Dendritic cell treated with granulocyte-macrophage colony-stimulating factor and Interleukin-4, amounts not matched to agents 40 ng/mL and 50 ng/mL, for 4 days (primary cell): Measurements from ENCODE around the gene KCTD18.
A peak's percentile ranks its signal among the peaks of the same experiment; 100 is the strongest.

Experiments
- H3K27ac Mint-ChIP-seq: one replicate; pipeline ENCODE4 v1.8.0; 2022; ENCODE audit warnings: mild to moderate bottlenecking, mixed read lengths
- H3K27me3 Mint-ChIP-seq: one replicate; pipeline ENCODE4 v1.8.0; 2022; ENCODE audit warnings: mild to moderate bottlenecking, mixed read lengths
- H3K36me3 Mint-ChIP-seq: one replicate; pipeline ENCODE4 v1.8.0; 2022; ENCODE audit warnings: low read depth, mixed read lengths
- H3K4me1 Mint-ChIP-seq: one replicate; pipeline ENCODE4 v1.8.0; 2022; ENCODE audit warnings: low read depth, mixed read lengths
- H3K4me3 Mint-ChIP-seq: one replicate; pipeline ENCODE4 v1.8.0; 2022; ENCODE audit warnings: mild to moderate bottlenecking, moderate library complexity, mixed read lengths
- H3K9me3 Mint-ChIP-seq: one replicate; pipeline ENCODE4 v1.8.0; 2022; ENCODE audit warnings: mixed read lengths
- intact Hi-C: fragments of 100-400 bp; cut with micrococcal nuclease; formaldehyde crosslinking; loops from one replicate; pipeline ENCODE4 v1.15.0; 2022

KCTD18 gene

DNA sequence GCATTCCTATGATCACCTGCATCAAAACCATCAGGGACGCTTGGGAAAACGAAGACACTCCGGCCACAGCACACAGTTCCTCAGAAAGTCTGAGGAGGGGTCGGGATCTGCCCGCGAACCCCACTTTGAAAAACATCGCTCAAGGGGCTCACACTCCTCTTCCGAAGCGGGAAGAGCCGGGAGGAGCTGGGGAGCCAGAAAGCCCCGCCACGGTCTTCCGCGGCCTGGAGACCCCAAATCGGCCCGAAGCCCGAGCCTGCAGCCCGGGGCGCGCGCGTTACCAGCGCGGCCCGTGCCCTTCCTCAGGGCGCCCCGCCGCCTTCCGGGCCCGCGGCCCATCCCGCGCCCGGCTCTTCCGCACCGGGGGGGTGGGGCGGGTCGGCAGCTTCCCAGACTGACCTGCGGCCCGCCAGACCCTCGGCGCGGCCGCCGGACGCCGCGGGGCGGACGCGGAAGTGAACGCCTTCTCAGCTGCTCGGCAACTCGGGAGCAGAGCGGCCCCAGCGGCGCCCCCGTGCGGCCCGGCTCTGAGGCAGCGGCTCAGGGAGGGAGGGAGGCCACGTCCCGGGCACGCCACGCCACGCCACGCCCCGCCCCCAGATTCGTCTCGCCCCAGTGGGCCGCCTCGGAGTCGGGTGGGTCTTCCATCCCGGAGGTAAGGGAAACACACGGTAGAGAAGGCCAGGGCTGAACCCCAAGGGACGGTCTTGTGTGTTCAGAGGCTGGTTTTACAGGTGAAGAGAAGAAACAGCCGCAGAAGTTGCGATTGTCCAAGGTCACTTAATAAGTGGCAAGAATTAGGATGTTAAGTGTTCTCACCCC is at the start of gene KCTD18:
Gene KCTD18, minus strand, starts transcription at position 457 of the 822 bp plus-strand sequence. CDS start 3,052 bp downstream, outside the sequence.
- H3K9me3 Mint-ChIP-seq: no peaks in the 10 kb centered on the region
- H3K4me1 Mint-ChIP-seq: peaks cover 19% of the 10 kb centered on the region
- intact Hi-C loops: loop anchor here (1.0 to 5.0 kb wide), 2 partner anchors 16 to 302 kb away; partner anchors contain the start of genes BZW1 and SGO2
- peaks cover 18% of the 10 kb centered on the region for H3K36me3 Mint-ChIP-seq
- peak within 1 kb of the TSS; percentile 88 for H3K4me3 Mint-ChIP-seq
- H3K27me3 Mint-ChIP-seq: no peaks in the 10 kb centered on the region
- peak within 1 kb of the TSS; percentile 81 for H3K27ac Mint-ChIP-seq

DNA sequence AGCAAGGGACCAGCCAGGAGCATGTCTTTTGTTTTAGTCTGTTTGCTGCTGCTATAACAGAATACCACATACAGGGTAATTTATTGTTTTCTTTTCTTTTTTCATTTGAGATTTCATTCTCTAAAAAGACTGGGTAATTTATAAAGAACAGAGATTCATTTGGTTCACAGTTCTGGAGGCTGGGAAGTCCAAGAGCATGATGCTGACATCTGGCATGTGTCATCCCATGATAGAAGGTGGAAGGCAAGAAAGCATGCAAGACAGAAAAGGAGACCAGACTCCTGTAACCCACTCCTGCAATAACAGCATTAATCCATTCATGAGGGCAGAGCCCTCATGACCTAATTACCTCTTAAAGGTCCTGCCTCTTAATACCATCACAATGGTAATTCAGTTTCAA is 30.9 kb upstream of the KCTD18 start:
- Mint-ChIP-seq H3K36me3 (peaks cover 39% of the 10 kb centered on the region), H3K27me3 (no peaks in the 10 kb centered on the region), H3K9me3 (no peaks in the 10 kb centered on the region), H3K4me1 (no peaks in the 10 kb centered on the region), H3K4me3 (no peak overlapping the region), H3K27ac (no peak overlapping the region)
- intact Hi-C loops: no loop called here

DNA sequence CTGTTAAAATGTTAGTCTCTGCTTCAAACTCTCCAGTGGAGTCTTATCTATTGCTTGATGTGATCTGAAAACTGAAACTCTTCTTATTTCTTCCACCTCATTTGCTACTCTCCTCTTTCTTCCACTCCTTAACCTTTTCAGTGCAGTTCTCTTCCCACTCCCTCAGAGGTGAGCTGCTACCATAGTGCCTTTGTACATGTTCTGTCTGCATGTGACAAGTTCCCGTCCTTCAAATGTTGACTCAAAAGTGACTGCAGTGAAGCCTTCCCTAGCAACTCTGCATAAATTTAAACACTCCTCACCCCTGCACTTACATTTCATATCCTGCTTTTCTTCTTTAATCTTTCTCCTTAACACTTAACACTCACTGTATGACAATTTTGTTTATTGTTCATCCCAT is 28.3 kb upstream of the KCTD18 start:
- H3K27ac Mint-ChIP-seq: no peak overlapping the region
- intact Hi-C loops: no loop called here
- no peaks in the 10 kb centered on the region for H3K4me1 Mint-ChIP-seq
- H3K27me3 Mint-ChIP-seq: no peaks in the 10 kb centered on the region
- H3K9me3 Mint-ChIP-seq: no peaks in the 10 kb centered on the region
- peaks cover 30% of the 10 kb centered on the region for H3K36me3 Mint-ChIP-seq
- no peak overlapping the region for H3K4me3 Mint-ChIP-seq

DNA sequence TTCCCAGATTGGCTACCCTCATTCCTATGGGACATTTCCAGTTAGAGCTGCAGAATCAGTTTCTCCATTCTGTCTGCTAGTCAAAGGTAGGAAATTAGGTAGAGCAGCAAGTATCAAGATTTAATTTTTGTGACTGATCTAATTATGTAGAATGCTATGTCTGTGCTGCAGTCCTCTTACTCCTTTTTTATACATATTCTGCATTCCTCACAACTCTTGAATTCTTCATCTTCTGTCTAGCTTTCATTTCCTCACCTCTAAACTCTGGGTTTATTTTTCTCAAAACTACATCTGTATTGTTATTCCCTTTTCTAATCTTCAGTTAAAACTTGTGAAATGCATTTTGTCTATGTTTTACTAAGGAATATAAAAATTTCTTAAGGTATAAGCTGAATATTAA is 24.7 kb upstream of the KCTD18 start:
- Mint-ChIP-seq H3K4me3 (no peak overlapping the region), H3K36me3 (peaks cover 9% of the 10 kb centered on the region)
- intact Hi-C loops: no loop called here

DNA sequence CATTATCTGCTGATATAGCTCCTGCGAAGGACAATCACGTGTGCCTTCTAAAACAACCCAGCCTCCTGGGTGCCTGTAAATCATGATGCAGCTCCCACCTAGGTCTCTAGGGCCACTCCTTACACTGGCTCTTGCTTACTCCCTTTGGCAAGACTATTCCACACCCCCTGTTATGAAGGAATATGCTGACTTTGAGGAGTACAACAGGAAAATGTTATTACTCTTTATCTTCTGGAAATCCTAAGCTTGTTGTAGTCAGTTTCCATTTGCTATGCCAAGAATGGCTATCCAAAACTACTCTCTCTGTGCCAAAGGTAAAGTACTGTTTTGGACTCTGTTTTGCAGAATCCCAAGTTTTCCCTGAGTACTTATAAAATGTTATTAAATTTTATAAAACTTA is 23.9 kb upstream of the KCTD18 start:
- H3K9me3 Mint-ChIP-seq: no peaks in the 10 kb centered on the region
- H3K4me3 Mint-ChIP-seq: no peak overlapping the region
- H3K36me3 Mint-ChIP-seq: peaks cover 6% of the 10 kb centered on the region
- H3K27me3 Mint-ChIP-seq: no peaks in the 10 kb centered on the region
- H3K27ac Mint-ChIP-seq: no peak overlapping the region
- H3K4me1 Mint-ChIP-seq: no peaks in the 10 kb centered on the region
- intact Hi-C loops: no loop called here

More for the DNA sequence above, 24.7 kb upstream of the KCTD18 start:
- Mint-ChIP-seq H3K4me1 (no peaks in the 10 kb centered on the region), H3K9me3 (no peaks in the 10 kb centered on the region), H3K27me3 (no peaks in the 10 kb centered on the region), H3K27ac (no peak overlapping the region)

DNA sequence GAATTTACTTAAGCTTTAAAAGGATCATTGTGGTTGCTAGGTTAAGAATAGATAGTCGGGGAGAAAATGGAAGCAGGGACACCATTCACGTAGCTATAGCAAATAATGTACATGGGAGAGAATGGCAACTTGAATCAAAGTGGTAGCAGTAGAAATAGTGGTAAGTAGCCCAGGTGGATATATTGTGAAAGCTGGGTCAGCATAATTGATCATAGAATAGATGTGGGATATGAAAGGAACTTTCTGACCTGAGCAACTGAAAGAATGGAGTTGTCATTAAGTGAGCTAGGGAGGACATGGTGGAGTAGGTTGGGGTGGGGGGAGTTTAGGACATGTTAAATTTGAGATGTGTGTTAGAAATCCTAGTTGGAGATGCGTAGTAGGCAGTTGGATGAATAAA is 18.4 kb upstream of the KCTD18 start:
- Mint-ChIP-seq H3K36me3 (peaks cover 4% of the 10 kb centered on the region), H3K27me3 (peaks cover 2% of the 10 kb centered on the region), H3K27ac (no peak overlapping the region), H3K9me3 (no peaks in the 10 kb centered on the region), H3K4me1 (peaks cover 17% of the 10 kb centered on the region), H3K4me3 (no peak overlapping the region)
- intact Hi-C loops: no loop called here

DNA sequence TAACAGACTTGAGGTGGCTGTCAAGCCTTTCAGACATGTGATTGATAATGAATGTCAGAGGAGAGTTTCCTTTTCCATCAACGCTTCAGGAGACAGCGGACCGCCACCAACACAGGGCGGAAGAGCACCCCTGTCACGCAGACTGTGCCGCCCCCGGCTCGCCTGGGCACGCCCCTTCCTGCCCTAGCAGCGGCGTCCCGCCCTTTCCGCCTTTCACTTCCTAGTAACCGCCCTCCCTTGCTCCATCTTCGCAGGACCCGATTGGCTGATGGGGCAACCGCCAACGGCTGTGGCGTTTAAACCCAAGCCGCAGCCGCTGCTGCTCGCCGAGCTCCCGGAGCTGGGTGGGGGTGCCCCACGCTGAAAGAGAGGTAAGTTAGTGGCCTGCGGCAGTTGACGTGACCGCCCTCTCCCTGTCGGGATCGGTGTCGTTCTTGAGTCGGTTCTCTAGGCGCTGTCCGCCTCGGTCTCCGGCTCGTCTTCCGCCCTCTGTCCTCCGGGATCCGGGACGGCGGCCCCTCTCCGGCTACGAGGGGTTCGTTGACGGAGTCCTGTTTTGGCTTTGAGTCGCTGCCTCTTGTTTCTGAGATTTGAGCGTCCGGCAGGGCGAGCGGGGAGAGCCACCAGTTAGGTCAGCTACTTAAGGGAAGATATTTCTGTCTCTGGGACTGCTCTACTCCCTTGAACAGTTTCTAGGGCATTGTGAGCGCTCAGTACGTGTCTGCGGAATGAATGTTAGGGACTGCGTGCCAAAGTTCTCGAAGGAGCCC is 16.2 kb upstream of the KCTD18 start, which contains the start of gene SGO2:
Gene SGO2, plus strand, starts transcription at position 326 of the 770 bp plus-strand sequence. CDS start 6,769 bp downstream, outside the sequence.
- Mint-ChIP-seq H3K27me3 (peaks cover 5% of the 10 kb centered on the region), H3K36me3 (peaks cover 4% of the 10 kb centered on the region), H3K4me1 (peaks cover 17% of the 10 kb centered on the region), H3K4me3 (peak within 1 kb of the TSS; percentile 86), H3K27ac (peak within 1 kb of the TSS; percentile 82), H3K9me3 (no peaks in the 10 kb centered on the region)
- intact Hi-C loops: loop anchor here (1.0 kb wide), 1 partner anchor 16 kb away; the partner anchor contains the start of gene KCTD18

DNA sequence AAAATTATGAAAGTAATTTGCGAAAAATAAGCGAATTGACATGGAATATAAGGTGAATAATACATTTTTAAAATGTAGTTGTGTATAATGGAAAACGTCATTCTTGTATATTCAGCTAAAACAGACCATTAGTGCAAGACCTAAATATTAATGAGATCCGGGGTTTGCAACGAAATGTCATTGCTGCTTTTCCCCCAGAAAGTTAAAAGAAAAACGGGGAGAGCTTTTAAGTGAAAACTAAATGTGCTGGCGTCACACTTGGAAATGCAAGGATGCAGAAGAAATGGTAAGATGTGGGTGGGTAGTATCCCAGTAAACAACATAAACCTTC is 15.6 kb upstream of the KCTD18 start:
- H3K36me3 Mint-ChIP-seq: peaks cover 4% of the 10 kb centered on the region
- intact Hi-C loops: no loop called here
- peaks cover 17% of the 10 kb centered on the region for H3K4me1 Mint-ChIP-seq
- H3K9me3 Mint-ChIP-seq: no peaks in the 10 kb centered on the region
- H3K4me3 Mint-ChIP-seq: peak overlapping the region; percentile 86
- peaks cover 5% of the 10 kb centered on the region for H3K27me3 Mint-ChIP-seq
- peak overlapping the region; percentile 82 for H3K27ac Mint-ChIP-seq

DNA sequence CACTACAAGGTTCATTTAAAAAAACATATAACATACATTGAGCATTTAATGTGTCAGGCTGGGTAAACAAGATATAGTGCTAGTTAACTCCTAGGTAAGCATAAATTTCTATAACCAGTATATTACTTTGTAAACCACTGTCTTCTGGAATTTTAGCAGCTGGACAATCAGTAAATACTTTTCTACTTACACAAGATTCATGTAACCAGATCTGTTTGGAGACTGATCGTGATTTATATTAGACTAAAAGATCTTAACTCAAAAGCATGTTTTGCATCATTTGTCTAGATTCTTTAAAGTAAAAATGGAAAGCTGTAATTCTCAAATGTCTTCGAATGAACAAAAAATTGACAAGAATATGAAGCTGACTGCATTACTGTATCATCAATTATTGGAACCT is 15.2 kb upstream of the KCTD18 start:
- no peak overlapping the region for H3K27ac Mint-ChIP-seq
- H3K4me3 Mint-ChIP-seq: no peak overlapping the region
- H3K36me3 Mint-ChIP-seq: peaks cover 4% of the 10 kb centered on the region
- H3K4me1 Mint-ChIP-seq: peaks cover 17% of the 10 kb centered on the region
- intact Hi-C loops: no loop called here
- no peaks in the 10 kb centered on the region for H3K9me3 Mint-ChIP-seq
- peaks cover 5% of the 10 kb centered on the region for H3K27me3 Mint-ChIP-seq

DNA sequence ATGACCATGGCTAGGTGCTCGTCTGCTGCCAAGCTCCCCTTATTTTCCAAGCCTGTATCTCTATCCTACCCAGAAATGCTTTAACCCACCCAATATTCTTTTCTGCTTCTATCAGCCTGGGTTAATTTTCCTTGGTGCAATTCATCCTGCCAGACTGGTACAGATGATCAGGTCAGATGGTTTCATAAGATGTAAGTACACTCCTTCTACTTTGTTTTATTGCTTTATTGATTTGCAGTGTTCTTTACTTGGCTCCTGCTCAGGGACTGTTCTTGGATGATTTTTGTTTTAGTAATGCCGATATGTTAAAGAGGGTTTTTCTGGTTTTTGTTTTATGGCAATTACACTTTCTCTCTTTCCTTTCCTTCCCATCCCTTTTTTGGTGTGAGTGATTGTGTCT is 13.7 kb upstream of the KCTD18 start:
- Mint-ChIP-seq H3K27ac (no peak overlapping the region), H3K9me3 (no peaks in the 10 kb centered on the region), H3K4me1 (peaks cover 17% of the 10 kb centered on the region), H3K27me3 (peaks cover 5% of the 10 kb centered on the region), H3K36me3 (peaks cover 4% of the 10 kb centered on the region), H3K4me3 (no peak overlapping the region)
- intact Hi-C loops: no loop called here

DNA sequence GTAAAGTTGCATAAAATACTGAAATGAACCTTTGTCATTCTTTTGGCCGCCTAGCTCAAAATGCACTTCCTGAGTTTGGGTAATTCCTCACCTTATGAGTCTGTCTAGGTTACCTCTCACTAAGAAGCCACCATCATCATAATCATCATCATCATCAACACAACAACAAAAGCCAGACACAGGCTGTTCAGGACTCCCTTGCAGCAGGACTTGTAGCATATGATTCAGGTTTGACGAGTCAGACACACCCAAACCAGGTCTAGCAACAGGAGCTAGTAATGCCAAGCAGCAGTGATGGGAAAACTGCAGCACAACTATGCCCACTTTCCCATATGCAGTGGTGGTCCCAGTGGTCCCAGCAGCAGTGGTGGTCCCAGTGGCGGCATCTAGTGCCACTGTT is 13.3 kb upstream of the KCTD18 start:
- Mint-ChIP-seq H3K36me3 (peaks cover 4% of the 10 kb centered on the region), H3K4me1 (peaks cover 12% of the 10 kb centered on the region), H3K4me3 (no peak overlapping the region), H3K9me3 (no peaks in the 10 kb centered on the region), H3K27me3 (peaks cover 5% of the 10 kb centered on the region), H3K27ac (no peak overlapping the region)
- intact Hi-C loops: no loop called here

DNA sequence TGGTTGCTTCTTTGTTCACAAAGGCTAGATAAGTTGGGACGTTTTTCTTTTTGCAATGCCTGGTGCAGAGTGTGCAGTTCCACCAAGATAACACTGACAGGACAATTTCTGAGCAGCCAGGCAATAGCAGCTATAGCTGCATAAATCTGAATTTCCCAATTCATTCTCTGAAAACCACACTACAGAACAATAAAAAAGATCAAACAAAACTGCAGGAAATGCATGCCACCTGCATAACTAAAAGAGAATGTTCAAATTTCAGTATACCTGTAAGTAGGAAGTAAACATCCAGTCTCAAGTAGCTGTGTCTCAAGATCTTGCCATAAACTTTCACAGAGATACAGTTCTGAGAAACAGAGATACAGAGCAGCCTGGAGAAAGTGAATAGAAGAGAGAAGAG is 5.3 kb upstream of the KCTD18 start:
- Mint-ChIP-seq H3K4me3 (no peak overlapping the region), H3K9me3 (peaks cover 8% of the 10 kb centered on the region), H3K4me1 (no peaks in the 10 kb centered on the region), H3K27ac (no peak overlapping the region), H3K27me3 (no peaks in the 10 kb centered on the region), H3K36me3 (no peaks in the 10 kb centered on the region)
- intact Hi-C loops: no loop called here

DNA sequence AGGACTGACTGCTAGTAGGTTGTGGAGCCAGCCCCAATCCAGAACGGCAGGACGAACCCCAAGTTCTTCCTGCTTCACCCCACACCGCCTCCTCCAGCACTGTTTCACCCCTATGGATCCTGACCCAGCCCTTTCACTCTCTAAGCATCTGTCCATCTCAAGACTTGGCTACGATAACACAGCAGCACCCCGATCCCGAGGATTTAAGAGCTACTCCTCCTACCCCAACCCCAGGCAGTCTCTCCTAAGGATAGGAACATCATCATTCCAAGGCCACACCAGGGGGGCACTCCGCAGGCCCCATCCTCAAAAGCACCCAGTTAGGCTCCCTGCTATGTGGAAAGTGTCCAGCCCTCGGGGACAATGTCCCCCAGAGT is 645 bp downstream of the KCTD18 start:
- Mint-ChIP-seq H3K36me3 (peaks cover 24% of the 10 kb centered on the region), H3K9me3 (no peaks in the 10 kb centered on the region), H3K4me1 (peaks cover 19% of the 10 kb centered on the region), H3K4me3 (peak overlapping the region; percentile 88), H3K27ac (peak overlapping the region; percentile 81), H3K27me3 (no peaks in the 10 kb centered on the region)
- intact Hi-C loops: no loop called here

DNA sequence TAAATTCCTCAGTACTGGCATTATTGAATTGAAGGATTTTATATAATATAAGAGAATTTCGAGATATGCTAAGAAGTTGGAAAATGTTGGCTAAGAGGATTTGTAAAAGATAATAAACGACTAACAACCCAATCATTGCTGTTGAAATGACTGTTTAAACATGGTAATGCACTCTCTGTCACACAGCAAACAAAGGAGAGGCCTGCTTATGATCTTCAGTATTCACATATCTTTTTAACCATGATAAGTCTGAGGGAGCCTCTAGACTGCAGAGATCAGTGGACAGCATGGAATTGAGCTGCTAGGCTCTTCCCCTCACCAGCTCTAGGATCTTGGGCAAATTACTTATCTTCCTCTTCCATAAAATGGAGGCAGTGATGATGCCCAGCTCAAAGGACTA is 2.7 kb downstream of the KCTD18 start:
- Mint-ChIP-seq H3K36me3 (peaks cover 42% of the 10 kb centered on the region), H3K27me3 (no peaks in the 10 kb centered on the region), H3K27ac (no peak overlapping the region), H3K9me3 (no peaks in the 10 kb centered on the region), H3K4me1 (peaks cover 19% of the 10 kb centered on the region), H3K4me3 (no peak overlapping the region)
- intact Hi-C loops: no loop called here
